ENCODE results near the gene CYTH4.
A peak's percentile ranks its signal among the peaks of the same experiment; 100 is the strongest.

Gene CYTH4

DNA sequence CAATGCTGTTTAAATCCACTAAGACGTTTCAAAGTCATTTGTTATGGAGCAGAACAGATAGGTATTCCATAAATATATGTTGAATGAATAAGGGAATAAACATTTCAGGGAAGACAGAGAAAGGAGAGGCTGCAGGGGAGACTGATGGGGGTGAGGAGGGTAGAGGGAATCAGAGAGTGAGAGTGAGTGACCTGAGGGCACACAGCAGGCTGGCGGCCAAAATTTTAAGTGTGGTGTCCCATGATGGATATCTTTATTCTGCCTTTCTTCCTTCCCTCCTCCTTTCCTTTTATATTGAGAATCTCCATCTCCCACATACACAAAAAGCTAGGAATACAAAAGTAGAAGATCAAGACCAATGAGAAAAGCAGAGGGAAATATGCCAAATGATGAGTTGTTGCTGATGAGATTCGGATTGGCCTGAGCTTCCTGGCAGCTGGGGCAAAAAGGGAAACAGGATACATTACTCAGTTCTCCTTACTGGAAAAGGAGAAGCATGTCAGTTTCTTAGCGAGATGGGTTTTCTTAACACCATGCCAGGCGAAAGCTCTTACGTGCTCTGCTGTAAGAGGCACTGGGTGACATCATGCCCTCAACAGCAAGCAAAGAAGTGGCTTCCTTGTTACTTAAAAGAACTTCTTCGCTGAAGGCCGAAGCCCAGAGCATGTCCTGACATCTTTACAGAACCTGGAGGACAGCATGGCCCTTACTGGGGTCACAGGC is 11.2 kb upstream of the CYTH4 start:
- no peak for DNase-seq (ENCODE audit: low read depth)

DNA sequence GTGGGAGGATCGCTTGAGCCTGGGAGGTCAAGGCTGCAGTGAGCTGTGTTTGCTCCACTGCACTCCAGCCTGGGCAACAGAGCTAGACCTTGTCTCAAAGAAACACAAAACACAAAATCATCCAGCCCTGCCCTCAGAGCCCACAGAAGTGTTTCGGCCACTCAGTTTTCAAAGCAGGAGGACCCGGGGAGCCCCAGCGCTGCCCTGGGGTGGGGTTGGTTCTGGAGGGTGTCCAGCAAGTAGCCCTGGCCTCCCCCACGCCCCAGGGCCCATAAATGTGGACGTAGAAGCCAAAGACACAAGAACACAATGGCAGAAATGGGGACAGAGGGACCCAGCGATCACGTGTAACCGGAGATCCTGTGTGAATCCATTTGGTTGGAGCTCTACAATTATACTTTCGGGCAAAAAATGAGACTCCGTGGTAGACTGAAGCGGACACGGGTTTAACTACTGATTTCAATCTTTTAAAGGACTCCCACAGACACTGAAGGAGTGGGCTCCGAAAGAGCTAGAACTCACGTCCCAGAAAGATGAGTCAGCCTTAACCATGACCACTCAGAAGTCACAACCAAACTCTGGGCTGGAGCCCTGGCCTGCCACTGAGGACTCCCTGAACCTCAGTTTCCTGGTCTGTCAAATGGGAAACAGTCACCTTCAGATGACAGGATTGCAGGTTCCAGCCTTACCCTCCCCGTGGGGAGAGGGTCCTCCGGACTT is 9.0 kb upstream of the CYTH4 start:
- no peak for DNase-seq (ENCODE audit: low read depth)

DNA sequence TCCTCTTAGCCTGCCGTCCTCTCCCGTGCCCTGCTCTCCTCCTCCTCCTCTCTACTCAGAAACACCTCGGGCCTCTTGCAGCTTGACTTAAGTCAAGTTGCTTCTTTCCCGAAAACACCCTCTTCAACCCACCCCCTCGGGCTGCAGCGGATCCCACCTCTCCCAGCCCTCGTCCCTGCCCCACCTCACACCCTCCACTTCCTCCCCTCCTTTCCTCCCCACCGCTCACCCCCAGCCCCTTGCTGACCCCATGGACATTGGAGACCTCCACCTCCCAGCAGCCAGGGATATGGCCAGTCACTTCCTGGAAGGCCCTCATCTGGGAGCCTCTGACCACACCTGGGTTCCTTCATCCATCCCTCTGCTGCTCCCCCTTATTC is 8.5 kb upstream of the CYTH4 start:
- DNase-seq (ENCODE audit: low read depth) = no peak

DNA sequence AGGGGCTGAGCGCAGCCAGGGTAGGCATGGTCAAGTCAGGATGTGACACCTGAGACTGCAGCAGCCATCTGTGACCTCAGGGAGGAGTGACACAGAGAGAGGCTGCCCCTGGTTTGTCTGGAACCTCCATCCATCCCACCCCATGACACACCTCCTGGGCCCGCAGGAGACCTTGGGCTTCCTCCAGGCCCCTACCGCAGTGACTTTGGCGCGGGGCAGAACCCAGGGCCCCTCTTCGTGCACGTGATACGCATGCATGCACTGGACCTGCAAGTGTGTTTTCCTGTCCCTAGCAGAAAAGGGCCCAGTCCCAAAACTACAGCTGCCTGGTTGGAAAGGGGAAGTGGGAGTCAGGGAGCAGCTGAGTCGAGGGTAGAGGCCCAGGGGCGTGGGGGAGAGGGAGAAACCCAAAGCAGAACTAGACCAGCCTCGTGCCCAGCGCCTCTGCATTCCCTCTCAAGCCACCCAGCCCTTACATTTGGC is 7.9 kb upstream of the CYTH4 start:
- DNase-seq (ENCODE audit: low read depth) = no peak

DNA sequence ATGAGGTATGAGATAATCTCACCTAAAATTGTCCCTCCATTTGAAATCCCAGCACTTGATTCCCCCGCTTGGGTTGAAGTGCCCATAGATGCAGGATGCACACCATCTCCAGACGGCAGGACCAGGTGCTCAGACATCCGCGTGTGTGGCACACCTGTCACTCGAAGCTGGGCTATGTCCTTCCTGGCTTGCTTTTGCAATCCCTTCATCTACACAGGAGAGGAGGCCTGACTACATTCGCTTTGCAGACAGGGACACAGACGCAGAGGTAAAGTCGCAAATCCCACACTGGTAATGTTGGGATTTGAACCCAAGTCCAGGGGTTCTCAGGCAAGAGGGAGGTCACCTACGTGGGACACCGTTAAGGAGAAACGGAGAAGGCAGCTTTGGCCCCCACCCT is 7.2 kb upstream of the CYTH4 start:
- no peak for DNase-seq (ENCODE audit: low read depth)

DNA sequence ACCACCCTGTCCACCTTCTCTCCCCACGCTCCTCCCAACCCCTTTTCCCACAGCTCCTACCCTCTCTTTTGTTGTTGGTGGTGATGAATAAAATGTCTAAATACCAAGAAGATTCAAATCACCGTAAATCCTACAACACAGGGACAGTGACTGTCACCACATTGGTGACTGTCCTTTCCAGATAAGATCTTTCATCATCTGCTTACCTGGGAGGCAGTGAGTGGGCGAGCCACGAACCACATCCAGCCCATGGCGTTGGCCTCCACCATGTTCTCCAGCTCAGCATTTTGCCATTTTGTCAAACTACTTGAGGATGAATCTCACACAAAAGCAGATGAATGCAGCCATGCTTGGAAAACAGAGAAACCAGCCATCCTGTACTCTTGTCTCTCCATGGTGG is 6.7 kb upstream of the CYTH4 start:
- DNase-seq (ENCODE audit: low read depth) = no peak

DNA sequence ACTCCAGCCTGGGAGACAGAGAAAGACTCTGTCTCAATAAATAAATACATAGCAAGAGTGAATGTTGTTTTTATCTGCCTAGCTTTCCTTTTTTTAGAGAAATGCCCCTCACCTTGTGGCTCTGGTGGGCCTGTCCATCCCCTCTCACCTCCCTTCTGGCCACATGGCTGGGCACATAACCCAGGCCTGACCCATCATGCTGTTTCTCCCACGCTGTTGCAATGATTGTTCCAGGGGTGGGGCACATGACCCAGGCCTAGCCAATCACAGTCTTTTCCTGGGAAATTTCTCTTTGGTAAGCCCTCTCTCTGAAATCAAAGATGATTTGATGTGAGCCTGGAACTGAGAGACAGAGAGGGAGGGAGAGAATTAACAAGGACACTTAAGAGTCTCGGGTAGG is 5.5 kb upstream of the CYTH4 start:
- DNase-seq (ENCODE audit: low read depth) = no peak

DNA sequence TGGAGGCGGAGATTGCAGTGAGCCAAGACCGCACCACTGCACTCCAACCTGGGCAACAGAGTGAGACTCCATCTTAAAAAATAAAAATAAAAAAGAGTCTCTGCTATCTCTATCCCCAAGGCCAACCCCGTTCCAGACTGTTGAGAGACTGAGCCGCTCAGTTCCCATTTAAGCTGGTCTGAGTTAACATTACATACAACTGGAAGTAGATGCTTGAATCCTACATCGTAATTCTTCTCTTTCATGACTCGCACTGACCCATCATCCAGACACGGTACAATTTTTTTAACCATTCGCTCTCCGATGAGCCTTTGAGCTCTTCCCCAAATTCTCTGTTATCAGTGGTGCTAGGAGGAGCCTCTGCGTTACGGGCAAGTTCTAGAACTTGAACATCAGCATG is 4.9 kb upstream of the CYTH4 start:
- no peak for DNase-seq (ENCODE audit: low read depth)

DNA sequence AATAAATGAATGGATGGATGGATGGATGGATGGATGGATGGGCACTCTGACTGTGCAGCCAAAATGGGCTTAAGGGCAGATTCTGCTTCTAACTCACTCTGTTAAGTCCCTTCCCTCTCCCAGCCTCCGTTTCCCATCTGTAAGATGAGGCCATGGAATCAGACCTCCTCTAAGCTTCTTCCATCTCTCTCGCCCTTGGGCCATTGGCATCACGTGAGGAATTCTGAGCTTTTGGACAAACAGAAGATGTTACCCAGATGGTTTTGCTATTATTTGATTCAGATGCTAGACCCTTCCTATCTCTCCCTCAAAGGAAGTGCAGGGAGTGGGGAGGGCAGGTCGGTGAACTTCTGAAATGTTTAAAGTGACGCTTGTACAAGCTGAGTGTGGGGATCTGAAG is 4.0 kb upstream of the CYTH4 start:
- DNase-seq (ENCODE audit: low read depth) = no peak

DNA sequence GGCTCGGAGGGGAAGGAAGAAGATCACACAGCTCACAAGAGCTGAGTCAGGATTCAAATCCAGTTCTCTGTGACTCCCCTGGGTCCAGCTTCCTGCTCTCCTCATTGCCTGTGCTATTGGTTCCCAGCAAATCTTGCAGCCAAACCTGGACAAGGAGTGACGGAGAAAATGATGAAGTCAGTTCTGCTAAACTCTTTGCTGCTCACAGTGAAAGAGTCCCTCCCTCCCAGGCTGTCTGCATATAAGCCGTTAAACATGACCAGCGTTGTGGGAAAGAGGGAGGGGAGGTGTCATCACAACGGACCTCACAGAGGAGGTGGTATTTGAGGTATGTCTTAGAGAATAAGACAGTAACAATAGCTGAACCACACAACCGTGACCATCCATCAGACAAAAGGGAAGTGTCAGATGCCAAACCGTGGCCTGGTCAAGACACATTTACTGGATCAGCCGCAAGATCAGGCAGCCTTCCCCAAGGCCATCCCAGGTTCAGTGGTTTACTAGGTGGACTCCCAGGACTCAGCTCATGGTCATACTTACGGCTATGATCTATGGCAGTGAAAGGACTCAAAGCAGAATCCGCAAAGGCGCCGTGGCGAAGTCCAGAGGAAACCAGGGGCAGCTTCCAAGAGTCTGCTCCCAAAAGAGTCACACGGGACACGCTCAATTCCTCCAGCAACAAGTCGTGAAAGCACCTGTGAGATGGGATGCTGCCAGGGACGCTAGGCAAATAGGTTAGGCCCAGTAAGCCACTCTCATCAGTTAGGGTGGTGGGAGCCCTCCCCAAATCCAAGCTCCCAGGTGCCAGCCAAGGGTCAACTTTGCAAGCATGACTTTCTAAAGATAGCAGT is 2.8 kb upstream of the CYTH4 start:
- DNase-seq (ENCODE audit: low read depth) = no peak

DNA sequence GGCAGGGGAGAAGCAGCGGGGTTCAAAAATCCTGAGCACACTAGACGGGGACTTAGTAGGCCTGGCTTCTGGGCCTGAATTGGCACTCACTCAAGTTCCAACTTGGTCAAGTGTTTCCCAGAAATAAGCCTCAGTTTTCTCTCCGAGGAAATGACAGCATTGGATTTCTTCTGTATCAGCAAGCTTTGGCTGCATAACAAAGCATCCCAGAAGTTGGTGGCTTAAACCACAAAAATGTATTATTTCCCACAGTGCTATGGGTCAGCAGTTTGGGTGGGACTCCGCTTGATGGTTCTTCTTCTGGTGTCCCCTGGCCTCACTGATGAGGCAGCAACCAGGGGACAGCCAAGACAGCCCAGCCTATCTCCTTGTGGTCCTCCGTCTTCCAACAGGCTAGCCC is 1.6 kb upstream of the CYTH4 start:
- DNase-seq (ENCODE audit: low read depth) = no peak

DNA sequence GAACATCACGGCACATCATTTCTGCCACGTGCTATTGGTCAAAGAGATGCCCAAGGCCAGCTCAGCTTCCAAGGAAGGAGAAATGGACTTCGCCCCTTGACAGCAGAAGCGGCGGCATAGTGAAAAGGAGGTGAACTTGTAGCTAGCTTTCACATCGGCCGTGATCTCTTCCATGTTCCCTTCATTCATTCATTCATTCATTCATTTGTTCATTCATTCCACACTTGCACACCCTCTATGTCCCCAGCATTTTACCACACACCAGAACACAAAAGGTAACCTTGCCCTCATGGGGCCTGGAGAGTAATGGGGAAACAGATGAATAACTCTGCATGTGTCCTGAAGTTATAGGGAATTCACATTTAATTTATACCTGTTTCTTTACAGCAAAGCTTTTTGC is 1.1 kb upstream of the CYTH4 start:
- DNase-seq (ENCODE audit: low read depth) = no peak

DNA sequence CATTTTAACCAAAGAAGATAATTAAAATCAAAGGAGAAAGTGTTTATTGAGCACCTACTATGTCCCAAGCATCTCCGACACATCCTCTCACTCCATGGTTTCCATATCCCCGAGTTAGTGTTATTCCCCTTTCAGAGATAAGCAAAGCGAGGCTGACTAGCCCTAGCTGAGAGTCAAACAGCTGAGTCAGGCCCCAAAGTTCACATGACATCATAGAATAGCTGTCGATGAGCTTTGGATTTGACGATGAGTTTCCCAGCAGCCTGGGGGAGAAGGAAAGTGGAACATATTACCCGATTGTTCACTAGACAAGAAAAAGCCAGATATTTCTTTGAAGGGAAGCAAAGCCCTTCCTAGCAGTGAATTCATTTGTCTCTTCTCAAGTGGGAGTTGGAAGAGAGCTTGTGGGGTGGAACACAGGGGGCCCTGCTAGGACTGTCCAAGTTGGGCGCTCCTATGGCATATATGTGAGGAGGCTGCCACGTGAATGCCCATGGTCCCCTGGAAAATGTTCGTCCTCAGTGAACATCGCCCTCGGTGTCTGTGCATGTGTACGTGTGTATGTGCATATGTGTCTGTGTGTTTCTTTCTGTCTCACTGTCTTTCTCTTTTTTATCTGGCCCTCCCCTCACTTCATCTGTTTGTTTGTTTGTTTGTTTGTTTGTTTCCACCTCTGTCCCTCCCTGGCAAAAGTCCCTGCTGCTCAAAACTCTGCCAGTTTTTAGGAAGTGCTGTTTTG is 493 bp upstream of the CYTH4 start:
- no peak for DNase-seq (ENCODE audit: low read depth)

DNA sequence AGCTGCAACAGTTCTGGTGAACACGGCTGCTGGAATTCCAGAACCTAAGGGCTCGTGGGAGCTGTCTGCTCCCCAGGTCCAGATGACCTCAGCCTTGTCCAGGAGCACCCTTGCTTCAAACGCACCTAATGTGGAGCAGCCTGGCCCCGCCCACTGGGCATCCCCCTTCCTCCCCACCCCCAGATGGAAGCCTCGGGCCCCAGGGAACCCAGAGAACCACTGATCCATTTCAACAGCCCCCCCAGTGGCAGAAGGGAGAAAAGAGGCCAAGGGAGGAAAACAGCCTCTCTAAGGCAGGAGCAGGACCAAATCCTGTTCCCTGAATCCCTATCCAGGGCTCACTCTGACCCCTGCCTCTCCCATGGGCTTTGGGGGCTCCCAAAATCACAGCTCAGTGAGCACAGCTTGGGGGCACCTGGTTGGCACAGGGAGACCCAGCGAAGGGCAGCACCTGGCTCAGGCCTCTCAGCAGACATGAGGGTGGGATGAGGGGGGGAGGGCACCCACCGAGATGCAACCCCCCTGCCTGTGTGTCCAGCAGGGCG is 1.2 kb downstream of the CYTH4 start:
- DNase-seq (ENCODE audit: low read depth) = no peak

DNA sequence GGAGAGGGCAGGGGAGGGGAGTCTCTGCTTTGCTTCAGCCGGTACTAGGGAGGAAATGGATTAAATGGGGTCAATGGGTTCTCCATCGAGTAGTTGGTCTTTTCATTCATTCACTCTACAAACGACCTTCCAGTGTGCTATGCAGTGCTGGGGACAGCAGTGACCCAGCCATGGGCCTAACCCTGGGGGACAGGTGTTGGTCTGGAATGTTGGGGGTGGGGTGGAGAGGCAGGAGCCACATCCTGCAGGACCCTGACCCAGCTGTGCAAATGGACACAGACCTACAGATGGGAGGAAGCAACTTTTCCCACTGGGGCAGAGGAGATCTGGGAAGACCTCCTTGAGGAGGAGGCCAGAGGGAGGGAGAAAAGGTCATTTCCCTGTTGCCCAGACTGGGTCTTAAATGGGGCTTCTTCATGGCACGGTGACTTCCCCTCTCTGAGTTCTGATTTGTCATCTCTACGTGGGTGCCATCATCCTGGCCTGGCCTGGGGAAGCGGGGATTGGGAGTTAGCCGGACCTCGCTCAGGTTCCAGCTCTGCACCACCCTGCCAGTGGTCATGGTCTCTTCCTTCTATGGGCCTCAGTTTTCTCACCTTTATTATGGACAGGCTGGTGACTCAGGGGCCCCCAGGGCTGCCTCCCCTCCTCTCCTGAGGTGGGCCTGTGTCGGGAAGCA is 2.0 kb downstream of the CYTH4 start:
- DNase-seq (ENCODE audit: low read depth) = no peak

DNA sequence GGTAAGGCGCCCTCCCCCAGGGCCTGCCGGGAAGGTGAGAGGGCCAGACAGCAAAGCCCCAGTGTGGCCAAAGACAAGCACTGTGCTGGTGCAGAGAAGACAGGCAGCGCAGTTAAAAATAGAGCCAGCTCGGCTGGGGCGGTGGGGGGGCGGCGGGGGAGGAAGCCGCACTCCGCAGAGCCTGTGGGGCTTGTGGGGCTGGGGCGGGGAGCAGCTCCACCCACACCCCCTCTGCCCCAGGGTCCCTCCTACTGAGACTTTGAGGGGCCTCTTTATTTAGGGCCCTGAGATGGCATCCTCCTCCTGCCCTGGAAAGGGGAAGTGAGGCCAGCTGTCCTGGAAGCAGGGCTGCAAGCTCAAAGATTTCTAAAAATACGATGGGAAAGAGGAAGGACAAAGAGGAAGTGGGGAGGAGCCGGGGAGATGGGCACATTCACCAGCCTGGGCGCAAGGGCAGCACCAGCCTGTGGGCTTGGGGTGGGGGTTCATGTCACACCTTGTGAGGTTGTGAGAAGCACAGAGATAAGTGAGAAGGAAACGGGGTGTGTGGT is 2.6 kb downstream of the CYTH4 start:
- peak; percentile 40 for DNase-seq (ENCODE audit: low read depth)

DNA sequence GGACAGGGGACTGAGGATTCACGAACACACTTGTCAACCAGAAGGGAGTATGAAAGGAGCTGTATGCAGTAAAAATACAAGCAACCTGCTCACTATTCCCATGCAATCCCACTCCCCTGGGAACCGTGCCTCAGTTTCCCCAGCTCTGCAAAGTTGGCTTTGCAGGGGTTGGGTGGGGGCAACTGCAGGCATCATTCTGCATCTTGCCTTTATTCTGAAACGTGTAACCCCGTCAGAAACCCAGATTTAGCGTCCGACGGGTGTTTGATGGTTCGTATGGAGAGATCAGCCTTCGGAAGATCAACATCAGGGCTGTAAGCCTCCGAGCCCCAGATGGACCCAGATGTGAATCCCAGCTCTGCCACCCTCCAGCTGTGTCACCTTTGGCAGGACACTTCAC is 3.6 kb downstream of the CYTH4 start:
- DNase-seq (ENCODE audit: low read depth) = no peak

DNA sequence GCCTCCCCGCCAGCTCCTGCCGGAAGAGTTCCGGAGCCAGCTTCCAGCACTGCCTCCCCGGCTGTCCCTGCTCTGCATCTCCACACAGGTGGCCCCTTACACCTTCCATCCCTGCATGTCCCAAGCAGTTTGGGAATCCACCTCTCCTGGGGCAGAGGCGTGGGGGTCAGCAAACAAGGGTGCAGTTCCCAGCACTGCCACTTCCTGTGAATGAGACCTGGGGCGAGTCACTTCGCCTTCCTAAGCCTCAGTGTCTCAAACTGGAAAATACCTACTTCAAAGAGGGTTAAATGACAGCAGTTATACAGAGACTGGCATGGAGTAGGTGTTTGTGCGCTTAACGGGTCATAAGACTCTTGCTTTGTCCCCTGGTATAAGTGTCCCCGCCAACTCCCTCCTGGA is 5.2 kb downstream of the CYTH4 start:
- no peak for DNase-seq (ENCODE audit: low read depth)

DNA sequence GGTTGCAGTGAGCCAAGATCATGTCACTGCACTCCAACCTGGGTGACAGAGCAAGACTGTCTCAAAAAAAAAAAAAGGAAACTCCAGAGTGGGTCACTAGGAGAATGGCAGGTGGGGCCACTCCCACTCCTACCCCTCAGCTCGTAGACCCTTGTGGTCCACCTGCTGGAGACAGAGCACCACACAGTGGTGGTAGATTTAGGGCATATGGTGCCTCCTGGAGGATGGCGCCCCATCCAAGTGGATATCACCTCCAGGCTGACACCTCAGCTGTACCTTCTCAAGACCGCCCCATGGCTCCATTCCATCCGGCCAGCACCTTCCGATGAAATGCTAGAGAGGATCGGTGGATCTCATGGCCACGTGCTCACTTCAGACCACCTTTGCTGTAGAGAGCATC is 6.2 kb downstream of the CYTH4 start:
- DNase-seq (ENCODE audit: low read depth) = no peak

DNA sequence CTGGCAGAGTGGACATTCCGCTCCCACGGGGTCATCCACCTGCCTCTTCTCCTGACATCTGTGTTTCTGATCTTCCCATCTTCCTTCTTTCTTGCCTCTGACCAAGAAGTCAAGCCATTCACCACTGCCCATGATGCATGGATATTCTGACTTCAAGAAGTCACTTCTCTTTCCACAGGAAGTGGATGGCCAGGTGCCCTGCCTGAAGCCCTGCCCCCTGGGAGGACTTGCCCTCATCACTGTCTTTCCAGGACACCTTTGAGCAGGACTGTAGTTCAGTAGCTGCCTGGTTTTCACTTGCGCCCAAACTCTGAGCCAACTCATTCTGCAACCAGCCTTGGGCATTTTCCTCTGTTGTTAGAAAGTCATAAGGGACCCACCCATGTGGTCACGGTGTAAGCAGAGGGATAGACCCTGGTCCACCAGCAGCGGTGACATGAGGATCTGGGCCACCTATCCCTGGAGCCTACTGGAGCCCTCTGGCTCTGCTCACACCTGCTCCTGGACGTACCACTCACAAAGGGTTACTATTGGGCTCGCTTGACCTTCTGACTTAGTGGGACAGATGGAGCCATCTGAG is 6.9 kb downstream of the CYTH4 start:
- no peak for DNase-seq (ENCODE audit: low read depth)

DNA sequence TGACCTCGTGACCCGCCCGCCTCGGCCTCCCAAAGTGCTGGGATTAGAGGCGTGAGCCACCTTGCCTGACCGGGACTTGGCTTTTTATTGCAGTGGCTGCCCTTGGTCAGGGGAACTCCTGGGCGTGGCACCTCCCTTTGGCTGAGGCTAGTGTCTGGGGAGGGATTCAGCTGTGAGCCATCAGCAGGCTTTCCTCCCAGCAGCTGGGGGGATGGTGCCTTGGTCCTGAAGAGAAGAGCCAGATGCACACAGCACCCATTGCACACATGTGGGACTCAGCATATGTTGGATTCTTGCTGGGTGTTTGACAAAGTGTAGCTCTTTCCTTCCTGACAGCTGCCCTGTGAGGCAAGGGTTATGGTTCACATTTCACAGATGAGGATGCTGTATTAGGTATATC is 8.4 kb downstream of the CYTH4 start:
- DNase-seq (ENCODE audit: low read depth) = no peak
